NCI-H748 (cell line): Measurements from ENCODE around the gene IGFL1.
A peak's percentile ranks its signal among the peaks of the same experiment; 100 is the strongest.
"Not testable (repeated sequence)": the region's sequence is repeated elsewhere in the genome, so short reads cannot be mapped to it uniquely, and the experiment has no call there.

Experiments used
- DNase-seq: peaks from one replicate; lab custom pipeline; 2025; ENCODE audit not compliant: unreplicated experiment; lab: John Stamatoyannopoulos, UW

IGFL1 gene

GRCh38 chr19:46265217-46265828 lies 35.8 kb downstream of the IGFL1 start:
- peak; percentile 86 for DNase-seq

GRCh38 chr19:46269101-46269500 lies 39.6 kb downstream of the IGFL1 start:
- no peak for DNase-seq

GRCh38 chr19:46270521-46271256 lies 41.1 kb downstream of the IGFL1 start:
- no peak for DNase-seq

- DNase-seq = no peak
Measured at GRCh38 chr19:46271481-46272197, 42.1 kb downstream of the IGFL1 start.

- DNase-seq = not testable (repeated sequence)
Measured at GRCh38 chr19:46273931-46274330, 44.4 kb downstream of the IGFL1 start.

- DNase-seq = no peak
Measured at GRCh38 chr19:46279177-46279576, 49.6 kb downstream of the IGFL1 start.
